Nucleus accumbens (tissue), 56 donors: Measurements from ENCODE around the gene VSTM2L.

Experiments
- DNase-seq, 56 donors: peaks; one replicate each; lab custom pipeline; 2025; lab: John Stamatoyannopoulos, UW

VSTM2L gene

GRCh38 chr20:37915434-37915787 is 12.5 kb downstream of the VSTM2L start:
- no peak for DNase-seq

GRCh38 chr20:37915800-37916570 is 13.1 kb downstream of the VSTM2L start:
- DNase-seq = peak in 23 of 56 donors; percentile 4 to 69 (median 32)

GRCh38 chr20:37917461-37917860 is 14.5 kb downstream of the VSTM2L start:
- DNase-seq = no peak

GRCh38 chr20:37918035-37918434 is 15.1 kb downstream of the VSTM2L start:
- no peak for DNase-seq

- DNase-seq = no peak
Observed at GRCh38 chr20:37919389-37920040, 16.6 kb downstream of the VSTM2L start.

GRCh38 chr20:37920270-37920669 is 17.3 kb downstream of the VSTM2L start:
- DNase-seq = no peak

GRCh38 chr20:37920679-37921322 is 17.9 kb downstream of the VSTM2L start:
- no peak for DNase-seq

GRCh38 chr20:37921341-37921929 is 18.5 kb downstream of the VSTM2L start:
- DNase-seq = no peak

GRCh38 chr20:37922016-37922415 is 19.1 kb downstream of the VSTM2L start:
- no peak for DNase-seq

GRCh38 chr20:37925265-37926165 is 22.6 kb downstream of the VSTM2L start:
- no peak for DNase-seq

GRCh38 chr20:37926612-37927011 is 23.7 kb downstream of the VSTM2L start:
- no peak for DNase-seq

- peak in 2 of 56 donors; percentile 10 to 32 for DNase-seq
Observed at GRCh38 chr20:37927410-37928095, 24.6 kb downstream of the VSTM2L start.

- no peak for DNase-seq
Observed at GRCh38 chr20:37928996-37929682, 26.2 kb downstream of the VSTM2L start.

- DNase-seq = no peak
Observed at GRCh38 chr20:37929683-37930014, 26.7 kb downstream of the VSTM2L start.

- no peak for DNase-seq
Observed at GRCh38 chr20:37931153-37931922, 28.4 kb downstream of the VSTM2L start.

GRCh38 chr20:37932074-37932473 is 29.1 kb downstream of the VSTM2L start:
- no peak for DNase-seq

GRCh38 chr20:37932919-37933318 is 30.0 kb downstream of the VSTM2L start:
- no peak for DNase-seq
